HG03045 (cell line): ENCODE data around the gene ZACN.

Experiments
- ATAC-seq: cut with Tn5 transposase; IDR thresholded peaks from one replicate; pipeline ENCODE4 v1.9.1; 2021; ENCODE audit warnings: mild to moderate bottlenecking, moderate library complexity; ENCODE audit not compliant: unreplicated experiment

Gene ZACN

DNA sequence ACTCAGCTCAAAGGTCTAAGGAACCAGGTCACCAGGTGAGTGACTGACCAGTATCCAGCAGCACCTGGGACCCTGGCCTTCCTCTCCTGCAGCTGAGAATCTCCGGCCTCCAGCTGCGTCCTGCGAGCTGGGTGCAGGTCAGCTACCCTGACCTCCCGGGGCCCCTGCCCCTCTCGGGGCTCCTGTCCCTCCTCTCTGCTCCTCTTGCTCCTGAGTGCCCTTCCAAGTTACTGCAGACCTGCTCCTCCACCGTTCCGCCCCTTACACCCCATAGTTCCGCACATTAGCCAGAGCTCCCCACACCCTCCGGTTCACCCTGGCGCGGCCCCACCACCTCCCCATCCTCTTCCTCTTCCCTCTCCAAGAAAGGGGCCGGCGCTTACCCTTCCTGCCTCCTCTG is 51.5 kb downstream of the ZACN start:
- ATAC-seq = no peak

DNA sequence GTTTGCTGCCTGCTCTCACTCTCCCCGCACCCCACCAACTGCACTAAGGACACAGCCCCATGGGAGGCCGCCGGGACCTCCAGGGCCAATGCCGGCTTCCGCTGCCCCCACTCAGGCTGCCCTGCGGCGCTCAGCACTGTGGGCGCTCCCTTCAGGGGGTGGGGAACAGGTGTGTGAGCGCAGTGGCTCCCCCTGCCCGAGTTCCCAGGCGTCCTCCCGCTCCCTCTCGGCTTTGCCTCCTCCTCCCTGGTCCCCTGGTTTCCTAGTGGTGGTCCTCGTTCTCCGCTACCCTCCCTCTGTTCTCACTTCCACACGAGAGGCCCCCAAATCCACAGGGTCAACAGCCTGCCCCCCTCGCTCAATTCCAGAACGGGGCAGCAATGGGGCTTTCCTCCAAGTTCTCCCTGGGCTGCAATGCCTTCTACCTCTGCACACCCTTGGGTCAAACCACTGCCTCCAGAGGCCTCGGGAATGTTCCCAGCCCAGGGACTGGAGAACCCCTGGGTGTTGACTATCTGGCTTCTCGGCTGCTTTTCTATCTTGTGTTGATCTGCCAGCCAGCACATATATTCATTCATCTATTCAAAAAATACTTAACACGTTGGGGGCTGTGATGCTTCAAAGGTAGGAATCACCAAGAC is 52.2 kb downstream of the ZACN start:
- no peak for ATAC-seq

DNA sequence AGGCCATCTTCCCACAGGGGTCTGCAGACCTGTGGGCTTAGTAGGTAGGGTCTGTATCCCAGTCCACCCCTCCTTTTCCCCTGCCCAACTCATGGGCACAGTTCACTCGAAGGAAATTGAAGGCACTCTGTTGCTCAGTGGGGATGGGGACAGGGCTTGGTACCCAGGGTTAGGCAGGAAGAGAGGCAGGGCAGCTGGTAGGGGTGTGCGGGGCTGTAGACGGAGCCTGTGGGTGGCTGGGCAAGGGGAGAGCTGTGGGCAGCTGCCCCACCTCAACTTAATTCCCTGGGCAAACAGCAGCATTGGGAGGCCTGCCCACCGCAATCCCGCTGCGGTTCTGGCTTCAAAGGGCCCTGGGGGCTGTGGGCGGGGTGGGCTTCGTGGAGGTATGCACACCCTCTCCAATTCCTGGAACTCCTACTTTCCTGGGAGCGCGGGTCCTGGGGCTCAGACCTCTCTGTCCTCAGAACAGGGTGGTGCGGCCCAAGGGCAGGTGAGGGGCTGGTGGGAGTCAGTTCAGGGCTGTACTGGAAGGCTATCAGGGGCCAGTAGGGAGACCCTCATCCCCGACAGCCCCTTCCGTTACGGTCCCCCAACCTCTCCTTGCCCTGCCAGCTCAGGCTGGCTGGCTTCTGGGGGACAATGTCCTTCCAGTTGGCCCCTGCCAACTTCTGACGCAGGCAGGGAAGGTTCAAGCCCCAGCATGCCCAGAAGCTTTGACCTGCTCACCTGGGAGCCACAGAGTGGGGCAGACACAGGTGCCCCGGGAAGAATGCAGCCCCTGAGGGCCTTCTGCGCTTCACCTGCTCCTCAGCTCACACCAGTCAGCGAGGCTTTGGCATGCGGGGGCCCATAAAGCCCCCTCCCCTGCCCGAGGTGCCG is 53.0 kb downstream of the ZACN start:
- no peak for ATAC-seq
